NOMO-1 (cell line): ENCODE measurements around the gene OPALIN.
A peak's percentile ranks its signal among the peaks of the same experiment; 100 is the strongest.
"Not testable (repeated sequence)": the region's sequence is repeated elsewhere in the genome, so short reads cannot be mapped to it uniquely, and the experiment has no call there.

Experiments used
- DNase-seq, 2 experiments: peaks; one replicate each; lab custom pipeline; 2025; ENCODE audit not compliant: unreplicated experiment in 2 of 2; lab: John Stamatoyannopoulos, UW

OPALIN gene

DNA sequence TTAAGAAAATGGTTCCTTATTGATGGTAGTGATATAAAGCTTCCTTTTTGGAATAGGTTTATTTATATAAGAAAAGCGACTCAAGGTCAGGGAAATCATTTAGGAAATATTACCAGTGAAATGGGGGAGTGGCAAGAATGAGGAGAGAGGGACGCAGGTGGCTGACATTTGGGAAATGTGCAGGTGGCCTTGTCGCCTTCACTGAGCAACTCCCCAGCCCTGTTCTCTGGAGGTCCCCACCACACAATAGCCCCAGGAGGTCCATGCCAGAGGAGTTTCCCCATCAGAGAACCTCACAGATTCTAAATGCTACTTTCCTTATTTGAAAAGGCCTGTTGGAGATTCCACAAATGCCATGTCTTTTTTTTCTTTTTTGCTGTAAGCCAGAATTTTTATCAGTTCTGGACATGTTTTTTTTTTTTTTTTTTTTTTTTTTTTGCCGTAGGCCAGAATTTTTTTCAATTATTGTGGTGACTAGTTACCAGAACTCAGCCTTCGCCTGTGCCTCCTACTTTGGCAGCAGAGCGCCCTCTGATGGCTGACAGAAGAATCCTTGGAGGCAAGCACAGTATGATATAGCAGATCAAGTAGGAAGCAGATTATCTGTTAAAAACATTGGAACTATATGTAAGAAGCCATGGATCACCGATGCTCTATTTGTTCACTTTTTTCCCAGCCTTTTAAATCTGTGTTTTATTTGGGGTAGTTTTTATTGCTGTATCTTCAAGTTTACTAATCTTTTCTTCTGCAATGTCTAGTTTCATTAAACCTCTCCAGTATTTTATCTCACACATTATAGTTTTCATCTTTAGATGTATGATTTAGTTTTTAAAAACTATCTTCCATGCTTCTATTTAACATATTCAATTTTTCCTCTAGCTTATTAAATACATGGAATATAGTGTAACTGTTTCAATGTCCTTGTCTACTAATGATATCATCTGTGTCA, 18.6 kb downstream of the OPALIN start:
- DNase-seq = peak; percentile 16 to 74

DNA sequence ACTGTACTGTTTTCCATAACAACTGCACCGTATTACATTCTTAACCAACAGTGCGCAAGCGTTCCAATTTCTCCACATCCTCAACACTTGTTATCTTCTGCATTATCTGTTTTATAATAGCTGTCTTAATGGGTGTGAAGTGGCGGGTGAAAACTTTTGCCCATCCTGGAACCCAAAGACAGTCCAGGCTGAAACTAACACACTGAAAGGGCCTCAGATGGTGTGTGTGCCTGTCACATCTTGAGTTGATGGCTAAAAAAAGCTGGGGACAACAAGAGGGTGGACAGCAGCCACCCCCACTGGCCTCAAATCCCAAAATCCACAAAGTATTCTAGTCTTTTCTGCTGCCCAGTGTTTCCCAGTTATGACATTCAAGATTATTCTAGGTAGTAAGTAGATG, 19.4 kb downstream of the OPALIN start:
- DNase-seq = no peak

GRCh38 chr10:96338279-96338925, 20.4 kb downstream of the OPALIN start:
- no peak for DNase-seq

GRCh38 chr10:96337106-96337505, 21.7 kb downstream of the OPALIN start:
- DNase-seq = no peak

DNA sequence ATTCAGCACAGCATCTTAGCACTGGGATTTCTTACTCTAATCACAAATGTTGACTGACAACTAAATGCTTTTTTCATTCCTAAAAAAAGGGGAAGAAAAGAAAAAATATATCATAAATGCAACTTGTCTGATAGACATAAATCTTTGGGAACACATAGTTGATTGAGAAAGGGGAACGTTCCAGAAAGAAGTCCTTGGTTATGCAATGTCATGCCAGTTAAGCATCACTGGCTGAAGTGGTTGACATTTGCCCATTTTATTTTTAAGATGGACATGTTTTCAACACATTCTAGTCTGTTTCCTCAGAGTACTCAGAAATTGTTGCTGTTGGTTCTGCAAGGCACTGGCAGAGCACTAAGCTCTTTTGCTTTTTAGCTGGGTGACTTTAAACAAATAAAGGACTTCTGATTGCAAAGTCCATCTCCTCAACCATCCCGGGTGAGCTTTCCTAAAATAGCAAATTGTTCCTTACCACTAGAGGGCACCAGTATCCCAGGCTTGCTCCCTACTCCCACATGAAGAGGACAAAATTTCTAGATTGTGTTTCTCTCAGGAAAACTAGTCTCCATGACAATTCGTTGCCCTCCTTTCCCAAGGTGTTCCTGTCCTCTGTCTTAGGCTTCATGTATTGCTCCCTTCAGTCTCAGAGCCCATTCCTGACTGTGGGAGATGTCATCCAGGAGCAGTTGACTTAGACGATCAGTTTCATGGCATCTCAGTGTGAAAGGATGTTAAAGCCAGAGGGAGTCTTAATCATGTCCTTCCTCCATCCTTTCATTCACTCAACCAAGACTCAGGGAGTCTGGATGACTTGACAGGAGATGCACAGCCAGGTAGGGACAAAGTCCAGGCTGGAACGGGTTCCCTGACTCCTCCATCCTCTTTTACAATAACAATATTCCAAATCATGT, 23.9 kb downstream of the OPALIN start:
- peak in 1 of 2 experiments; percentile 42 for DNase-seq

GRCh38 chr10:96333101-96333500, 25.7 kb downstream of the OPALIN start:
- DNase-seq = no peak

- no peak for DNase-seq
Measured at GRCh38 chr10:96327462-96327861, 31.3 kb downstream of the OPALIN start.

DNA sequence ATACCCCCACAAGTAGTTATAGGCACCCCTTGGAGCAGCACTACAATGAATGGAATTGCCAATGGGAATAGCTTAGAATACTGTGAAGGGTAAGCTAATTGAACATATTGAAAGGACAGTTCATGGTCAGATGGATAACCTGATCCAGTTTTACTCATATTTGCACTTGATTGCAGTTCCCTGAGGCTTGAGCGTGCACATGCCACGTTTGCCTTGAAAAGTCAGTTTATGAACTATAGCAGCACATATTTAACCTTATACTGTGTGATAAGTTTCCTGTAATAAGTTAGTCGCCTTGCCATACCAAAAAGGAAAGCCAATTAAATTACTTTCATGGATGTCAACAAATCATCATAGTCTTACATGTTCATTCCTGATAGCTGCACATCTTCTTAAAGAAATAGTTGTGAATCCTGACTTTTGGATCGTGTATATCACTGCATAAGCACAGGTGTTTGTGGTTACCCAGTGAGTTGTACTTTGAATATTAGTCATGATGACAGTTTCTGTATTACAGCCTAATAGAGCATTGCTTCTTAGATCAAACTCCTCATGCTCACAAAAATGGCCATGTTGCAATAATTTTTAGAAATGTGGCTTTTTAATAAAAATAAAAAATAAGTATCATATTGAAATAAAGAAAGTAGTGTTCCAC, 33.0 kb downstream of the OPALIN start:
- DNase-seq = no peak

DNA sequence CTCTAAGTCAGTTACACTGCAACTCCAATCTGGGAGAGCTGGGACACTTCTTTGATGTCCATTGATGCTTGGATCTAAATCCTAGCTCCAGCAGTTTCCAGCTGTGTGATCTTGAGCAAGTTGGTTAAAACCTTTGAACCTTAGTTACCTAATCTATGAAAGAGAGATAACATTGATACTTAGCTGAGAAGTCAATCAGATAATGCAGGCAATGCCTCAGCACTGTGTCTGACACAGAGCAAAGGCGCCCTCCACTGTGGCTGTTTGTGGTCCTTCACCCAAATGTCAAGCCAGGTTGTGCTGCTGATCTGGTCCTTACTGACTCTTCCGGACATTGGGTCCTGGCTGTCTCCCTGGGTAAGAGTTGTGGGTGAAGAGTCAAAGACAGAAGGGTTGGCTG, 34.4 kb downstream of the OPALIN start:
- DNase-seq = no peak

DNA sequence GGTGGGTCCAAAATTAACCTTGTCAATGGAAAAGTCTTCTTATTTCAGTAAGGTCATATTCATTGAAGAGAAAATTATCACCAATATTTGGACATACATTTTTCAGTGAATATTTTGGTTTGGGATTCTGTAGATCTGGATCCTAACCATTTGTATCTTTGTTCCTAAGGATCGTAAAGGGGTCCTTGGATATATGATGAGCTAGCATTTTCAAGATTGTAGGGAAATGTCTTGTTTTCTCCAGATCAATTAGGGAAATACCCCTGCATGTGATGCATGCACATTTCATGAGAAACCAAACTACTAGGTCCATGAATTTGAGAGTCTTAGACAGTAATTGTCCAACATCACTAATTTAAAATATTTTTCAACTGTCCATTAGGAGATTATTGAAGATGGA, 36.5 kb downstream of the OPALIN start:
- DNase-seq = no peak

DNA sequence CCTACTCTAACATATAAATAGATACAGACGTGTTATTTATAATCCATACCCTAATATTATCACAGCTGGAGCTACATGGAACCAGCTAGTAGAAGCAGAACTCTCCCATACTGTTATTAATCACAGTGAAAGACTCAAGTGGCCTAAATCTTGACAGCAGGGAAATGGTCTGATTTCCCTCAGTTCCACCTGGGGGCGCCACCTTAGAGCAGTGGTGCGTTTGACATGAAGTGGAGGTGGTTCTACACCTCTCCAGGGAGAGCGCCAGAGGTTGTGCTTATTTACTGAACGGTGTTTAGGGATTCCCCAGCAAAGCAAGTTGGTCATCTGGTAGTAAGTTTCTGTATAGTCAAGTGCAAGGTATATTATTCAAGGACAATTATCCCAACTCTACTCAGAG, 37.0 kb downstream of the OPALIN start:
- DNase-seq = no peak

DNA sequence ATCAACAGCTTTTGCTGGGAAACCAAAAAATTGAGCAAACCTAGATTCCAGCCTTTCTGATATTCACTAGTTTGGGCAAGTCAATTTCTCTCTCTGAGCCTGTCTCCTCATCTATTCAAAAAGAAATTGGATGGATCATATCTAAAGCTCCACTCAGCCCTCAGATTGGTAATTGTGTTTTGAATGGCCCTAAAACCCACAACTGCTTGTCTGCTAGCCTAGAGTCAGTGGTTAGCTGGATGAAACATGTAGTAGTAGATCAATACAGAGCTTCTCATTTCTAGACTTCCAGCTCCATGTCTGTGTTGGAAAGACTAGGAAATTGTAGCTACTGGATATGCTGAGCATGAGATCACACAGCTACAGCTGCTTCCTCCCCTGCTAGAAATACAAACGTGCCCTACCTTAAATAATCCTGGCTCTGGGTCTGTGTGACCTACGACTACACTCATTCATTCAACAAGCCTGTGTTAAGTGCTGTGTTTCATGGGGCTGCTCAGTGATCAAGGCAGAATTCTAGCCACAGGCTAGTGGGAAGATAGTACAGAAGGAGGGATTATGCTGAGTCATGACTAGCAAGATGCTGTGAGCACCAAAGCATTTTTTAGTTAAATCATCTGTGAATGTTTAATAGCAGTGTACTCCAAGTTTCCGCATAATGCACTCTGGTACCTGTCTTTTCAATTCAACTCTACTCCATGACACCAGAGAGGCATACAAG, 38.9 kb downstream of the OPALIN start:
- no peak for DNase-seq

- no peak for DNase-seq
Measured at GRCh38 chr10:96317067-96317833, 41.6 kb downstream of the OPALIN start.

GRCh38 chr10:96313344-96313743, 45.5 kb downstream of the OPALIN start:
- no peak for DNase-seq

- DNase-seq = no peak
Measured at GRCh38 chr10:96311180-96311715, 47.6 kb downstream of the OPALIN start.

- no peak for DNase-seq
Measured at GRCh38 chr10:96310321-96310669, 48.5 kb downstream of the OPALIN start.

- DNase-seq = no peak
Measured at GRCh38 chr10:96309628-96310320, 49.0 kb downstream of the OPALIN start.

DNA sequence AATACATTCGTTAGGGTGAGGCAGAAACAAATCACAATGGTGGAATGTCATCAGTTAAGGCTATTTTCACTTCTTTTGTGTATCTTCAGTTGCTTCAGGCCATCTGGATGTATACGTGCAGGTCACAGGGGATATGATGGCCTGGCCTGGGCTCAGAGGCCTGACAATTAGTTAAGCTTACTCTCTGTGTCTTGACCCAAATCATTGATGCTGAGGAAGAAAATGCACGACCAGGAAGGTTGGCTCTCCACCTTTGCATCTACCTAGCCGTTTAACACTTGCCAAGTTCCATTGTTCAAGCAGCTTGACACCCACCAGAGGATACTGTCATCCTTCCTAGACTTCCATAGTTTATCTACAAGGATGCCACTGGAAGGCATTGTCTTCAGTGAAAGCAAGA, 49.9 kb downstream of the OPALIN start:
- not testable (repeated sequence) for DNase-seq
